GM21515 (cell line): ENCODE results near the gene KCTD21.

ENCODE experiments used
- ATAC-seq: cut with Tn5 transposase; IDR thresholded peaks from one replicate; pipeline ENCODE4 v1.9.1; 2021; ENCODE audit not compliant: unreplicated experiment

The KCTD21 gene

GRCh38 chr11:78147807-78148206 is 40.6 kb downstream of the KCTD21 start:
- no peak for ATAC-seq

- ATAC-seq, result no peak
These were observed 42.9 kb downstream of the KCTD21 start for GRCh38 chr11:78145511-78146025.

GRCh38 chr11:78140392-78141077 is 47.9 kb downstream of the KCTD21 start:
- ATAC-seq, result no peak

DNA sequence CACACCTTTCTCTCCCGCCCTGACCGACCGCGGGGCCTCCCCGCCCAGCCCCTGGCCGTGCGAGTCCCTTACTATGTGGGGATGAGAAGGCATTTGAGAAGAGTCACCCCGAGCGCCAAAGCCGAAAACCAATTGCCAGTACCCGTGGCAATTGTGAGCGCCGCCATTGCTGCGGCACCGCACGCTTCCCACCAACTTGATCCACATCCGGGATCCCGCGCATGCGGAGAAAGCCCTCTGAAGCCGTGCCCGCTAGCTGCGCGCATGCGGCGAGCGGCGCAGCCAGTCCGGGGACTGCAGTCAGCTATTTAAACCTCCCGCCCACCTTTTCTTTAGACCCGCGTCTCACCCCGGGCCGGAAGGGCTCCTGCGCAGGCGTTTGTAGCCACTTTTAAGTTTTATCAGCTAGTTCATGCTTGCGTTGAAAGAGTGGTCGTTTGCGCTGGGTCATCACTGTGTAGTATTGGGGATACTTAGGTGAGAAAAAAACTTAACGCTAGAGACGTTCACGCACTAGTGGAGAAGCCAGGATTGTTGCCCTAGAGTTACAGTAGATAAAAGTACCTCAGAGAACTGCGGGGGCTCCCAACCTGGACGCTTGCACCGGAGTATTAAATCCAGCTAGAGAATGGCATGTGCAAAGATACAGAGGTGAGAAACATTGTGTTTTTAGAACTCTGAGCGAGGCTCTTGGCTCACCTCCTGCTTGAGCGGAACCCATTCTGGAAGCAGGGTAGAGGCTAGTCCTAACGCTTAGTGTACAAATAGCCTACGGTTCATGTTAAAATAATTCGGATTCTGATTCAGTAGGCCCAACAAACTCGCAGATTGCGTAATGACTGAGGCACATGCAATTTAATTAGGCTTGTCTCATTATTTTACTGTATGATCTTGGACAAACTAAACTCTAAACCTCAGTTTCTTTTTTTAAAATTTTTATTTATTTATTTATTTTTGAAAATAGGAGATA is 48.7 kb downstream of the KCTD21 start, which contains the start of gene ALG8:
TSS of gene ALG8 (minus strand) at position 205 of the 970 bp plus-strand sequence. CDS start at position 167, 38 bp downstream.
- ATAC-seq, result peak; percentile 89

GRCh38 chr11:78138694-78139421 is 49.6 kb downstream of the KCTD21 start:
- peak; percentile 30 for ATAC-seq

- ATAC-seq, result no peak
These were observed 50.1 kb downstream of the KCTD21 start for GRCh38 chr11:78138291-78138690.

GRCh38 chr11:78132475-78132874 is 56.0 kb downstream of the KCTD21 start:
- no peak for ATAC-seq

GRCh38 chr11:78131956-78132355 is 56.5 kb downstream of the KCTD21 start:
- ATAC-seq, result no peak

DNA sequence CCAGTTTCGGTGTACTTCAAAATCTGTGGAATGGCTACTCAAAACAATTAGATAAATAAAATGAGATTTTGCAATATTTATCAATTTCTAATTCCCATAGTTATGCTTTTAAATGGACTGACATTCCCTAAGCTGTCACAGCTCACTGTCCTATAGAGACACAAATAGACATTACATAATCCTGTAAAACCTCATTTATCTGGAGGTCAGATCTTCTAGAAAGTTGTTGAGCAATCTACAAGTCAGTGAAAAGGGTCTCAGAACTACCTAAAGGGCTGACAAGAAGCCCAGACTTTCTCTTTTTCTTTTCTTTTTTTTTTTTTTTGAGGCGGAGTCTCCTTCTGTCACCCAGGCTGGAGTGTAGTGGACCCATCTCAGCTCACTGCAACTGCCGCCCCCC is 61.0 kb downstream of the KCTD21 start:
- ATAC-seq, result no peak
